Activated naive CD4-positive, alpha-beta T cell treated with anti-CD3 and anti-CD28 coated beads, Interleukin-2, amount 50 U/mL, for 72 hours (primary cell): ENCODE data around the gene COMMD10. TPM values are rescaled to one million over a fixed set of nuclear protein-coding genes. Genes with fewer than 3 reads are reported as not detected.

Experiments used
- ATAC-seq, 2 donors: fragments of 150-1000 bp; cut with Tn5 transposase; 2 replicates each; pipeline ENCODE4 v1.10.0; 2021; ENCODE audit warnings: mild to moderate bottlenecking in 2 of 2, moderate library complexity in 2 of 2
- DNase-seq, 2 donors: peaks; one replicate each; pipeline ENCODE4 v3.0.0; 2021 to 2022; ENCODE audit warnings: low spot score in 2 of 2
- H3K27ac Mint-ChIP-seq, 2 donors: one replicate each; pipeline ENCODE4 v1.8.0; 2022; ENCODE audit warnings: mild to moderate bottlenecking in 2 of 2, mixed read lengths in 2 of 2
- H3K36me3 Mint-ChIP-seq, 2 donors: one replicate each; pipeline ENCODE4 v1.8.0; 2022; ENCODE audit warnings: mixed read lengths in 2 of 2
- H3K9me3 Mint-ChIP-seq, 2 donors: one replicate each; pipeline ENCODE4 v1.8.0; 2022; ENCODE audit warnings: mixed read lengths in 2 of 2
- total RNA-seq, 2 donors: library from RNA; stranded (reverse); gene quantifications; one replicate each; pipeline ENCODE4 v1.2.3, GENCODE V29; 2022

COMMD10 gene
- total RNA-seq, 2 donors from 2014 or later: 16.5 to 22.1 TPM

- no peak for DNase-seq
- ATAC-seq: peak; percentile 53 to 94
- Mint-ChIP-seq H3K9me3 (peaks cover 0 to 4% of the 10 kb centered on the region in 2 donors), H3K27ac (no peak overlapping the region), H3K36me3 (peaks cover 5 to 8% of the 10 kb centered on the region in 2 donors)
Measured at GRCh38 chr5:116145416-116145815, 60.6 kb downstream of the COMMD10 start.

GRCh38 chr5:116152169-116152568 is 67.3 kb downstream of the COMMD10 start:
- Mint-ChIP-seq H3K36me3 (peaks cover 10 to 11% of the 10 kb centered on the region in 2 donors), H3K27ac (peak overlapping the region in 1 of 2 donors; percentile 68), H3K9me3 (peaks cover 0 to 9% of the 10 kb centered on the region in 2 donors)
- no peak for DNase-seq
- ATAC-seq: no peak

GRCh38 chr5:116153687-116154174 is 68.9 kb downstream of the COMMD10 start:
- H3K9me3 Mint-ChIP-seq: peaks cover 0 to 4% of the 10 kb centered on the region in 2 donors
- DNase-seq (no peak), ATAC-seq (no peak)
- H3K36me3 Mint-ChIP-seq: peaks cover 5 to 7% of the 10 kb centered on the region in 2 donors
- H3K27ac Mint-ChIP-seq: no peak overlapping the region

- H3K9me3 Mint-ChIP-seq: peaks cover 0 to 4% of the 10 kb centered on the region in 2 donors
- H3K27ac Mint-ChIP-seq: no peak overlapping the region
- ATAC-seq (no peak), DNase-seq (no peak)
- H3K36me3 Mint-ChIP-seq: peaks cover 5 to 10% of the 10 kb centered on the region in 2 donors
Measured at GRCh38 chr5:116154252-116154651, 69.4 kb downstream of the COMMD10 start.

GRCh38 chr5:116154931-116155330 is 70.1 kb downstream of the COMMD10 start:
- peaks cover 0 to 4% of the 10 kb centered on the region in 2 donors for H3K9me3 Mint-ChIP-seq
- no peak for DNase-seq
- ATAC-seq: no peak
- H3K36me3 Mint-ChIP-seq: peaks cover 5 to 13% of the 10 kb centered on the region in 2 donors
- no peak overlapping the region for H3K27ac Mint-ChIP-seq

- no peak overlapping the region for H3K27ac Mint-ChIP-seq
- DNase-seq: no peak
- peaks cover 0 to 6% of the 10 kb centered on the region in 2 donors for H3K36me3 Mint-ChIP-seq
- no peaks in the 10 kb centered on the region for H3K9me3 Mint-ChIP-seq
- no peak for ATAC-seq
Measured at GRCh38 chr5:116157902-116158301, 73.1 kb downstream of the COMMD10 start.

- ATAC-seq: no peak
- Mint-ChIP-seq H3K36me3 (peaks cover 0 to 6% of the 10 kb centered on the region in 2 donors), H3K9me3 (no peaks in the 10 kb centered on the region), H3K27ac (no peak overlapping the region)
- DNase-seq: no peak
Measured at GRCh38 chr5:116159006-116159405, 74.2 kb downstream of the COMMD10 start.

GRCh38 chr5:116174111-116174510 is 89.3 kb downstream of the COMMD10 start:
- H3K27ac Mint-ChIP-seq: no peak overlapping the region
- H3K36me3 Mint-ChIP-seq: peaks cover 20 to 26% of the 10 kb centered on the region in 2 donors
- DNase-seq (no peak), ATAC-seq (no peak)
- H3K9me3 Mint-ChIP-seq: peaks cover 8 to 19% of the 10 kb centered on the region in 2 donors

- Mint-ChIP-seq H3K36me3 (peaks cover 15 to 17% of the 10 kb centered on the region in 2 donors), H3K9me3 (peaks cover 4 to 15% of the 10 kb centered on the region in 2 donors), H3K27ac (no peak overlapping the region)
- ATAC-seq (no peak), DNase-seq (no peak)
Measured at GRCh38 chr5:116176121-116176520, 91.3 kb downstream of the COMMD10 start.

GRCh38 chr5:116178925-116179324 is 94.1 kb downstream of the COMMD10 start:
- Mint-ChIP-seq H3K9me3 (peaks cover 2 to 5% of the 10 kb centered on the region in 2 donors), H3K36me3 (peaks cover 11% of the 10 kb centered on the region in 2 donors), H3K27ac (no peak overlapping the region)
- ATAC-seq: no peak
- no peak for DNase-seq

- ATAC-seq (no peak), DNase-seq (no peak)
- H3K9me3 Mint-ChIP-seq: no peaks in the 10 kb centered on the region
- no peak overlapping the region for H3K27ac Mint-ChIP-seq
- H3K36me3 Mint-ChIP-seq: no peaks in the 10 kb centered on the region
Measured at GRCh38 chr5:116209166-116209565, 124.3 kb downstream of the COMMD10 start.

GRCh38 chr5:116212225-116212624 is 127.4 kb downstream of the COMMD10 start:
- H3K27ac Mint-ChIP-seq: no peak overlapping the region
- ATAC-seq (no peak), DNase-seq (no peak)
- H3K9me3 Mint-ChIP-seq: no peaks in the 10 kb centered on the region
- no peaks in the 10 kb centered on the region for H3K36me3 Mint-ChIP-seq

- Mint-ChIP-seq H3K9me3 (no peaks in the 10 kb centered on the region), H3K36me3 (peaks cover 3 to 4% of the 10 kb centered on the region in 2 donors), H3K27ac (no peak overlapping the region)
- ATAC-seq (no peak), DNase-seq (no peak)
Measured at GRCh38 chr5:116216246-116216645, 131.4 kb downstream of the COMMD10 start.

GRCh38 chr5:116225281-116225922 is 140.6 kb downstream of the COMMD10 start:
- no peak overlapping the region for H3K27ac Mint-ChIP-seq
- no peak for ATAC-seq
- peaks cover 22 to 27% of the 10 kb centered on the region in 2 donors for H3K36me3 Mint-ChIP-seq
- H3K9me3 Mint-ChIP-seq: peaks cover 6 to 12% of the 10 kb centered on the region in 2 donors
- no peak for DNase-seq

- H3K9me3 Mint-ChIP-seq: peaks cover 3 to 8% of the 10 kb centered on the region in 2 donors
- ATAC-seq: no peak
- DNase-seq: no peak
- H3K27ac Mint-ChIP-seq: no peak overlapping the region
- H3K36me3 Mint-ChIP-seq: peaks cover 9 to 22% of the 10 kb centered on the region in 2 donors
Measured at GRCh38 chr5:116229131-116229689, 144.4 kb downstream of the COMMD10 start.

GRCh38 chr5:116231288-116231687 is 146.5 kb downstream of the COMMD10 start:
- H3K27ac Mint-ChIP-seq: no peak overlapping the region
- ATAC-seq (no peak), DNase-seq (no peak)
- peaks cover 4 to 17% of the 10 kb centered on the region in 2 donors for H3K36me3 Mint-ChIP-seq
- peaks cover 0 to 5% of the 10 kb centered on the region in 2 donors for H3K9me3 Mint-ChIP-seq

- H3K9me3 Mint-ChIP-seq: peaks cover 5 to 9% of the 10 kb centered on the region in 2 donors
- H3K36me3 Mint-ChIP-seq: peaks cover 12 to 26% of the 10 kb centered on the region in 2 donors
- ATAC-seq: no peak
- no peak for DNase-seq
- no peak overlapping the region for H3K27ac Mint-ChIP-seq
Measured at GRCh38 chr5:116234681-116235080, 149.9 kb downstream of the COMMD10 start.
